Urinary bladder (tissue), 4 donors: Measurements from ENCODE around the gene ZAP70. TPM values are rescaled to one million over a fixed set of nuclear protein-coding genes. Genes with fewer than 3 reads are reported as not detected.

Experiments
- DNase-seq: peaks from one replicate; pipeline ENCODE4 v3.0.0-alpha.2; 2015; ENCODE audit errors: extremely low spot score
- H3K27ac ChIP-seq: one replicate; pipeline ENCODE4 v1.5.1; 2013; ENCODE audit warnings: low read depth, mild to moderate bottlenecking, moderate library complexity
- H3K36me3 ChIP-seq: one replicate; pipeline ENCODE4 v1.6.1; 2013; ENCODE audit warnings: mild to moderate bottlenecking, moderate library complexity; ENCODE audit not compliant: insufficient read depth
- H3K4me1 ChIP-seq: one replicate; pipeline ENCODE4 v1.6.1; 2013; ENCODE audit warnings: mild to moderate bottlenecking, moderate library complexity; ENCODE audit not compliant: insufficient read depth
- H3K4me3 ChIP-seq: one replicate; pipeline ENCODE4 v1.5.1; 2013; ENCODE audit warnings: low read depth, low read length
- WGBS: extraction: QIAGEN DNeasy Blood & Tissue Kit; methylation state at CpG from one replicate; pipeline ENCODE4 v1.1.7; 2013; 5-methylcytosine and 5-hydroxymethylcytosine counted together
- polyA plus RNA-seq: library from polyadenylated mRNA; stranded (reverse); fragments of 200-250 nt; gene quantifications from one replicate; pipeline ENCODE4 v1.2.3, GENCODE V29; 2013
- small RNA-seq: library from RNA; depleted of rRNA; stranded (forward); fragments of <200 nt; gene quantifications from one replicate; pipeline ENCODE3, GENCODE V24; 2014
- total RNA-seq: library from RNA; depleted of rRNA; stranded (reverse); fragments of >200 nt; gene quantifications from one replicate; pipeline ENCODE4 v1.2.3, GENCODE V29; 2014
- donor health status: healthy with polysubstance abuse.
- donor health status: healthy.

Gene ZAP70
- total and polyA plus RNA-seq, 2 donors: 1.9 to 2.5 TPM

- DNase-seq: no peak
- Histone ChIP-seq H3K4me3 (no peak overlapping the region), H3K4me1 (no peaks in the 10 kb centered on the region), H3K36me3 (peaks cover 2% of the 10 kb centered on the region), H3K27ac (no peak overlapping the region)
- WGBS: 82% methylated on average over 5 of the region's 5 CpGs
Observed at GRCh38 chr2:97766567-97766966, 53.2 kb downstream of the ZAP70 start.

- WGBS: 93% methylated on average over 3 of the region's 3 CpGs
- H3K27ac ChIP-seq: no peak overlapping the region
- no peak for DNase-seq
- no peak overlapping the region for H3K4me3 ChIP-seq
- no peaks in the 10 kb centered on the region for H3K36me3 ChIP-seq
- no peaks in the 10 kb centered on the region for H3K4me1 ChIP-seq
Observed at GRCh38 chr2:97769308-97769707, 55.9 kb downstream of the ZAP70 start.

GRCh38 chr2:97769711-97770110, 56.3 kb downstream of the ZAP70 start:
- no peak overlapping the region for H3K4me3 ChIP-seq
- 72% methylated on average over 3 of the region's 3 CpGs for WGBS
- no peak for DNase-seq
- no peaks in the 10 kb centered on the region for H3K4me1 ChIP-seq
- H3K27ac ChIP-seq: no peak overlapping the region
- peaks cover 2% of the 10 kb centered on the region for H3K36me3 ChIP-seq

- DNase-seq: no peak
- H3K4me1 ChIP-seq: no peaks in the 10 kb centered on the region
- no peak overlapping the region for H3K4me3 ChIP-seq
- peaks cover 2% of the 10 kb centered on the region for H3K36me3 ChIP-seq
- 65% methylated on average over 4 of the region's 4 CpGs for WGBS
- H3K27ac ChIP-seq: no peak overlapping the region
Observed at GRCh38 chr2:97770445-97770844, 57.1 kb downstream of the ZAP70 start.

- DNase-seq: no peak
- Histone ChIP-seq H3K4me3 (no peak overlapping the region), H3K4me1 (no peaks in the 10 kb centered on the region), H3K36me3 (peaks cover 2% of the 10 kb centered on the region), H3K27ac (no peak overlapping the region)
- 52% methylated on average over 7 of the region's 7 CpGs for WGBS
Observed at GRCh38 chr2:97774425-97774824, 61.0 kb downstream of the ZAP70 start.

- H3K36me3 ChIP-seq: peaks cover 2% of the 10 kb centered on the region
- no peaks in the 10 kb centered on the region for H3K4me1 ChIP-seq
- no peak for DNase-seq
- 79% methylated on average over 11 of the region's 11 CpGs for WGBS
- no peak overlapping the region for H3K27ac ChIP-seq
- H3K4me3 ChIP-seq: no peak overlapping the region
Observed at GRCh38 chr2:97775074-97775473, 61.7 kb downstream of the ZAP70 start.

- Histone ChIP-seq H3K4me3 (no peak overlapping the region), H3K36me3 (peaks cover 2% of the 10 kb centered on the region), H3K27ac (no peak overlapping the region), H3K4me1 (no peaks in the 10 kb centered on the region)
- no peak for DNase-seq
- WGBS: 88% methylated on average over 4 of the region's 4 CpGs
Observed at GRCh38 chr2:97779141-97779540, 65.8 kb downstream of the ZAP70 start.

GRCh38 chr2:97781981-97782380, 68.6 kb downstream of the ZAP70 start:
- no peaks in the 10 kb centered on the region for H3K36me3 ChIP-seq
- no peak overlapping the region for H3K27ac ChIP-seq
- no peak for DNase-seq
- WGBS: 88% methylated on average over 4 of the region's 4 CpGs
- H3K4me1 ChIP-seq: no peaks in the 10 kb centered on the region
- no peak overlapping the region for H3K4me3 ChIP-seq

GRCh38 chr2:97784953-97785352, 71.6 kb downstream of the ZAP70 start:
- Histone ChIP-seq H3K4me3 (no peak overlapping the region), H3K36me3 (no peaks in the 10 kb centered on the region), H3K4me1 (no peaks in the 10 kb centered on the region), H3K27ac (no peak overlapping the region)
- DNase-seq: no peak

- WGBS: 97% methylated on average over 2 of the region's 2 CpGs
- Histone ChIP-seq H3K27ac (no peak overlapping the region), H3K36me3 (no peaks in the 10 kb centered on the region), H3K4me1 (no peaks in the 10 kb centered on the region), H3K4me3 (no peak overlapping the region)
- no peak for DNase-seq
Observed at GRCh38 chr2:97785818-97786217, 72.4 kb downstream of the ZAP70 start.

- Histone ChIP-seq H3K27ac (no peak overlapping the region), H3K4me1 (no peaks in the 10 kb centered on the region), H3K36me3 (peaks cover 7% of the 10 kb centered on the region), H3K4me3 (no peak overlapping the region)
- no peak for DNase-seq
- WGBS: 93% methylated on average over 7 of the region's 7 CpGs
Observed at GRCh38 chr2:97788986-97789644, 75.7 kb downstream of the ZAP70 start.

Small RNAs within 50 kb of the gene (small RNA-seq; reads per million reads assigned to genes)
- not detected for gene RNU4-8P

Other genes starting within 250 kb of the ZAP70 start
- gene ANKRD36B, start 123.7 kb upstream of the ZAP70 start, total RNA-seq: 201 TPM
- gene ANKRD36B, start 123.7 kb upstream of the ZAP70 start, polyA plus RNA-seq: 3.4 TPM
- gene COX5B, start 67.5 kb upstream of the ZAP70 start, total RNA-seq: 161 TPM
- 410 TPM for gene COX5B, start 67.5 kb upstream of the ZAP70 start, polyA plus RNA-seq
- gene ACTR1B, start 49.5 kb upstream of the ZAP70 start, total RNA-seq: 34.8 TPM
- 93.2 TPM for gene ACTR1B, start 49.5 kb upstream of the ZAP70 start, polyA plus RNA-seq
- 11.2 TPM for gene C2orf92, start 43.9 kb upstream of the ZAP70 start, total RNA-seq
- gene C2orf92, start 43.9 kb upstream of the ZAP70 start, polyA plus RNA-seq: 1.7 TPM